Peyer's patch (tissue), 4 donors: ENCODE data around the gene CSGALNACT2. TPM values are rescaled to one million over a fixed set of nuclear protein-coding genes. Genes with fewer than 3 reads are reported as not detected.
A peak's percentile ranks its signal among the peaks of the same experiment; 100 is the strongest.

Experiments
- DNase-seq, 3 donors: peaks; one replicate each; pipeline ENCODE4 v3.0.0-alpha.2; 2017 to 2019
- H3K27ac ChIP-seq, 4 donors: fragments of 200-600 bp; sonication (generic); one replicate each; pipeline ENCODE4 v1.5.1; 2016 to 2019
- H3K27me3 ChIP-seq, 2 donors: fragments of 200-600 bp; sonication (generic); one replicate each; pipeline ENCODE4 v1.5.1; 2019
- H3K36me3 ChIP-seq, 3 donors: fragments of 200-600 bp; sonication (generic); one replicate each; pipeline ENCODE4 v1.5.1; 2016 to 2019
- H3K4me1 ChIP-seq, 4 donors: fragments of 200-600 bp; sonication (generic); one replicate each; pipeline ENCODE4 v1.5.1; 2016 to 2019
- H3K4me3 ChIP-seq, 4 donors: fragments of 200-600 bp; sonication (generic); 1 replicate in 3 of 4; 2 replicates in 1 of 4; pipeline ENCODE4 v1.5.1; 2016 to 2019; ENCODE audit warnings: mild to moderate bottlenecking in 1 of 4
- H3K9me3 ChIP-seq, 4 donors: fragments of 200-600 bp; sonication (generic); one replicate each; pipeline ENCODE4 v1.5.1; 2016 to 2019; ENCODE audit warnings: mild to moderate bottlenecking in 1 of 4
- POLR2A ChIP-seq, 2 donors: fragments of 450-650 bp; IDR thresholded peaks; one replicate each; pipeline ENCODE4 v1.5.1; 2017; ENCODE audit warnings: antibody characterized with exemption in 2 of 2, mild to moderate bottlenecking in 2 of 2, moderate library complexity in 2 of 2
- total RNA-seq, 4 donors: library from RNA; depleted of rRNA; stranded (reverse); fragments of >200 nt; gene quantifications; one replicate each; pipeline ENCODE4 v1.1.0, GENCODE V29; 2016
- TF ChIP-seq, protein P1 (sequence below), 6 experiments: fragments of 450-650 bp in 4 of 6; fragments of 200-600 bp in 2 of 6; sonication (generic) in 1 of 6; IDR thresholded peaks; one replicate each; pipeline ENCODE4 v1.5.1; 2017 to 2019; ENCODE audit warnings: antibody characterized with exemption in 6 of 6, mild to moderate bottlenecking in 3 of 6, moderate library complexity in 1 of 6

Gene CSGALNACT2
- total RNA-seq, 4 donors from 2014 or later, result 5.8 to 24.8 (median 7.9) TPM

DNA sequence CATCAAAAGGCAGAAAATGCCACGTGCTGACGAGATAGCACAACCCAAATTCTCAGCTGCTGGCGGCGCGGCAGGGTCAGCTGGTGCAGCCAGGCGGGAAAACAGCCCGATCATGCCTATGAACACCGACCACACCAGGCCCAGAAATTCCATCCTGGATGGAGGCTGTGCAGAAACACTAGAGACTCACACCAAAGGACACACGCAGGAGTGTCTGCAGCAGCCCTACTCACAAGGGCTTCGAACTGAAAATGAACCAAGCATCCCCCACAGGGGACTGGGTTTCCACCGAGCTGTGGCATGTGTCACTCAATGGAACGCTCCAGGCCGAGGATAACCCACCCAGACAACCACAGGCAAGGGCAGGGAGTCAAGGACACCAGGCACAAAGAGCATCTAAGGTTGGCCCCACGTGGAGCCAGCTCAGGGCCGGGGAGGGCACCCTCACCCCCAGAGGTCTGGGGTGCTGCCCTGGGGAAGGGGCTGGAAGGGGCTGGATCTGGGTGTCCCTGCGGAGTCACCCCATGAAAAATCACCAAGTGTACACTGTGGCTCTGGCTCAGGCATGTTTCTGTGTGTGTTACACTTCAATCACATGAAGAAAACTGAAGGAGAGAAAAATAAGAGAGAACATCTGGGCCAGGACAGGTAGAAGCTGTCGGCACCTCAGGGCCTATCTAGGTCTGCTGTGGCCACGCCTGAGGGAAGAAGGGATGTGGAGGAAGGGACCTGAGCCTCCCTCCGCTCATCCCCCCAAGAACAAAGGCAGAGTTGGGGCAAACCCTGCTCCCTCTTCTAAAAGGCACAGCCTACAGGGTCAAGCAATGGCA is 95.6 kb downstream of the CSGALNACT2 start:
- H3K4me3 ChIP-seq, result no peak overlapping the region
- DNase-seq, result peak in 2 of 3 donors; percentile 21 to 33
- H3K36me3 ChIP-seq, result no peaks in the 10 kb centered on the region
- H3K27ac ChIP-seq, result no peak overlapping the region
- H3K4me1 ChIP-seq, result peaks cover 0 to 26% (median 8%) of the 10 kb centered on the region in 4 donors
- H3K27me3 ChIP-seq, result peaks cover 0 to 14% of the 10 kb centered on the region in 2 donors
- TF ChIP-seq, protein P1, sequence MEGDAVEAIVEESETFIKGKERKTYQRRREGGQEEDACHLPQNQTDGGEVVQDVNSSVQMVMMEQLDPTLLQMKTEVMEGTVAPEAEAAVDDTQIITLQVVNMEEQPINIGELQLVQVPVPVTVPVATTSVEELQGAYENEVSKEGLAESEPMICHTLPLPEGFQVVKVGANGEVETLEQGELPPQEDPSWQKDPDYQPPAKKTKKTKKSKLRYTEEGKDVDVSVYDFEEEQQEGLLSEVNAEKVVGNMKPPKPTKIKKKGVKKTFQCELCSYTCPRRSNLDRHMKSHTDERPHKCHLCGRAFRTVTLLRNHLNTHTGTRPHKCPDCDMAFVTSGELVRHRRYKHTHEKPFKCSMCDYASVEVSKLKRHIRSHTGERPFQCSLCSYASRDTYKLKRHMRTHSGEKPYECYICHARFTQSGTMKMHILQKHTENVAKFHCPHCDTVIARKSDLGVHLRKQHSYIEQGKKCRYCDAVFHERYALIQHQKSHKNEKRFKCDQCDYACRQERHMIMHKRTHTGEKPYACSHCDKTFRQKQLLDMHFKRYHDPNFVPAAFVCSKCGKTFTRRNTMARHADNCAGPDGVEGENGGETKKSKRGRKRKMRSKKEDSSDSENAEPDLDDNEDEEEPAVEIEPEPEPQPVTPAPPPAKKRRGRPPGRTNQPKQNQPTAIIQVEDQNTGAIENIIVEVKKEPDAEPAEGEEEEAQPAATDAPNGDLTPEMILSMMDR (IDR thresholded peaks at IDR 0.05), result no peak
- no peak for TF ChIP-seq POLR2A (IDR thresholded peaks at IDR 0.05)
- H3K9me3 ChIP-seq, result no peaks in the 10 kb centered on the region

DNA sequence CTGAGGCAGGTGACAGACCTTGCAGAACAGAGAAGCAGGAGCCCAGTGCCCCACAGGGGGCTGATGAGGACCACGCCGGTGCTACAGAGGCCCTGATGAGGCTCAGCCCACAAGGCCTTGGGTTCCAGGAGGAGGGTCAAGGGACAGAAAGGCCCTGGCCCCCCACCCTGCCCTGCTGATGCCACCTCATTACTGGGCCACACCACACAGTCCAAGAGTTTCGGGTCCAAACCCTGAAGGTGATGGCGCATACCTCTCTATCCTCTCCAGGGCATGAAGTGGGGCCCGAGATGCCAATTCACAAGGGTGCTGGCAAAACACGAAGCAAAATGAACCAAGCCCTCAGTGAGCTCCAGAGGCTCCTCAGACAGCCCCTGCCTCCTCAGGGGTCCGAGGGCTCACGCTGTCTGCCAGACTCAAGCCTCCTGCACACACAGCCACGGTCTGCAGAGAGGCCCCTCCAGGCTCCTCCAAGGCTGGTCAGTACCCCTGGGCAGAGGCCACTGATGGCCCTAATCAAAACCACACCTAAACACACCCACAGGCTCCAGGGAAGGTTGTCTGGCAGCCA is 96.3 kb downstream of the CSGALNACT2 start:
- H3K27me3 ChIP-seq, result peaks cover 0 to 8% of the 10 kb centered on the region in 2 donors
- no peaks in the 10 kb centered on the region for H3K36me3 ChIP-seq
- no peaks in the 10 kb centered on the region for H3K9me3 ChIP-seq
- TF ChIP-seq, protein P1 (IDR thresholded peaks at IDR 0.05), result no peak
- no peak for TF ChIP-seq POLR2A (IDR thresholded peaks at IDR 0.05)
- H3K4me3 ChIP-seq, result no peak overlapping the region
- DNase-seq, result peak in 2 of 3 donors; percentile 32 to 35
- H3K27ac ChIP-seq, result no peak overlapping the region
- peaks cover 0 to 19% (median 5%) of the 10 kb centered on the region in 4 donors for H3K4me1 ChIP-seq

Other genes starting within 250 kb of the CSGALNACT2 start
- gene RET, start 61.4 kb upstream of the CSGALNACT2 start, total RNA-seq, result 1 to 10 TPM; 1.2 to 5.8 (median 1.7) TPM
- gene RASGEF1A, start 128.6 kb downstream of the CSGALNACT2 start, total RNA-seq, result 1 to 10 TPM in 1 of 4 donors, not detected in 3; 3.0 TPM
- gene FXYD4, start 233.2 kb downstream of the CSGALNACT2 start, total RNA-seq, result not detected